ENCODE results near the gene PCDH15.

DNA sequence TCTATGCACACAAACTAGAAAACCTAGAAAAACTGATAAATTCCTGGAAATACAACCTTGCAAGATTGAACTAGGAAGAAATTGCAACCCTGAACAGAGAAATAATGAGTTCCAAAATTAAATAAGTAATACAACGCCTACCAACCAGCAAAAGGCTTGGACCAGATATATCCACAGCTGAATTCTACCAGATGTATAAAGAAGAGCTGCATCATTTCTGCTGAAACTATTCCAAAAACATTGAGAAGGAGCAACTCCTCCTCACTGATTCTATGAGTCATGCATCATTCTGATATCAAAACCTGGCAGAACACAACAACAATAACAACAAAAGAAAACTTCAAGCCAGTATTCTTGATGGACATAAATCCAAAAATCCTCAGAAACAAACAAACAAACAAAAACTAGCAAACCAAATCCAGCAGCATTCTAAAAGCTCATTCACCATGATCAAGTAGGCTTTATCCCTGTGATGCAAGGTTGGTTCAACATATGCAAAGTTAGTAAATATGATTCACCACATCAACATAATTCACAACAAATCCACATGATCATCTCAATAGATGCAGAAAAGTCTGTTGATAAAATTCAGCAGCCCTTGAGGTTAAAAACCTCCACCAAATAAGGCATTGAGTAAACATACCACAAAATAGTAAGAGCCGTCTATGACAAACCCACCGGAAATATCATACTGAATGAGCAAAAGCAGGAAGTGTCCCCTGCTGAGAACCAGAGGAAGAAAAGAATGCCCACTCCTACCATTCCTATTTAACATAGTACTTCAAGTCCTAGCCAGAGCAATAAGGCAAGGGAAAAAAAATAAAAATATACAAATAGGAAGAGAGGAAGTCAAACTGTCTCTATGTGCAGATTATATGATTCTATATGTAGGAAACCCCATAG lies 98.2 kb downstream of the PCDH15 start:
- TF ChIP-seq TCF12 (IDR thresholded peaks at IDR 0.05; ENCODE audit: low read depth, low read length), result no peak
- TF ChIP-seq, protein P1, sequence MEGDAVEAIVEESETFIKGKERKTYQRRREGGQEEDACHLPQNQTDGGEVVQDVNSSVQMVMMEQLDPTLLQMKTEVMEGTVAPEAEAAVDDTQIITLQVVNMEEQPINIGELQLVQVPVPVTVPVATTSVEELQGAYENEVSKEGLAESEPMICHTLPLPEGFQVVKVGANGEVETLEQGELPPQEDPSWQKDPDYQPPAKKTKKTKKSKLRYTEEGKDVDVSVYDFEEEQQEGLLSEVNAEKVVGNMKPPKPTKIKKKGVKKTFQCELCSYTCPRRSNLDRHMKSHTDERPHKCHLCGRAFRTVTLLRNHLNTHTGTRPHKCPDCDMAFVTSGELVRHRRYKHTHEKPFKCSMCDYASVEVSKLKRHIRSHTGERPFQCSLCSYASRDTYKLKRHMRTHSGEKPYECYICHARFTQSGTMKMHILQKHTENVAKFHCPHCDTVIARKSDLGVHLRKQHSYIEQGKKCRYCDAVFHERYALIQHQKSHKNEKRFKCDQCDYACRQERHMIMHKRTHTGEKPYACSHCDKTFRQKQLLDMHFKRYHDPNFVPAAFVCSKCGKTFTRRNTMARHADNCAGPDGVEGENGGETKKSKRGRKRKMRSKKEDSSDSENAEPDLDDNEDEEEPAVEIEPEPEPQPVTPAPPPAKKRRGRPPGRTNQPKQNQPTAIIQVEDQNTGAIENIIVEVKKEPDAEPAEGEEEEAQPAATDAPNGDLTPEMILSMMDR (IDR thresholded peaks at IDR 0.05; ENCODE audit: control extremely low read depth in 1 of 3, insufficient read depth in 1 of 3, low read depth in 1 of 3, low read length in 3 of 3), result no peak
- TF ChIP-seq EGR1 (IDR thresholded peaks at IDR 0.05; ENCODE audit: borderline replicate concordance, low read depth, low read length), result no peak
- no peak for TF ChIP-seq HDAC2 (IDR thresholded peaks at IDR 0.05; ENCODE audit: borderline replicate concordance in 1 of 2, low read depth in 2 of 2, low read length in 2 of 2)
- TF ChIP-seq HDAC6 (IDR thresholded peaks at IDR 0.05; ENCODE audit: low read depth, low read length), result no peak
- no peak for TF ChIP-seq TAF1 (IDR thresholded peaks at IDR 0.05; ENCODE audit: low read depth, low read length)
- TF ChIP-seq POLR2A (IDR thresholded peaks at IDR 0.05; ENCODE audit: control extremely low read depth in 1 of 2, low read depth in 2 of 2, low read length in 2 of 2), result no peak
